SU-DHL-6 (cell line): ENCODE data around the gene CEP104.

ENCODE experiments used
- H2AFZ ChIP-seq: fragments of 200-600 bp; sonication (generic); 2 replicates; pipeline ENCODE4 v1.6.1; 2014; ENCODE audit warnings: low read depth, mild to moderate bottlenecking, moderate library complexity, mixed read lengths, antibody characterized with exemption, low read length; ENCODE audit not compliant: severe bottlenecking
- H3F3A ChIP-seq: fragments of 200-600 bp; shearing (Covaris generic); 2 replicates; pipeline ENCODE4 v1.6.0; 2016; ENCODE audit warnings: antibody characterized with exemption, mild to moderate bottlenecking; ENCODE audit not compliant: insufficient read depth
- H3K27ac ChIP-seq: fragments of 200-600 bp; sonication (generic); 2 replicates; pipeline ENCODE4 v1.5.1; 2016; ENCODE audit warnings: low read depth, mild to moderate bottlenecking, low read length, moderate library complexity, mixed read lengths
- H3K27me3 ChIP-seq: fragments of 200-600 bp; sonication (generic), shearing (Covaris generic); 2 replicates; pipeline ENCODE4 v1.6.0; 2014; ENCODE audit warnings: mild to moderate bottlenecking, low read length
- H3K36me3 ChIP-seq: fragments of 200-600 bp; sonication (generic); 2 replicates; pipeline ENCODE4 v1.6.1; 2014; ENCODE audit warnings: mild to moderate bottlenecking, low read length, mixed read lengths
- H3K4me2 ChIP-seq: fragments of 300-600, 200-600 bp; shearing (Covaris generic), sonication (generic); 2 replicates; pipeline ENCODE4 v1.6.0; 2014; ENCODE audit warnings: low read length, low read depth, mild to moderate bottlenecking; ENCODE audit not compliant: poor library complexity, severe bottlenecking
- H3K4me3 ChIP-seq: fragments of 200-600 bp; sonication (generic); 2 replicates; pipeline ENCODE4 v1.5.1; 2014; ENCODE audit warnings: antibody characterized with exemption, low read length, mild to moderate bottlenecking, mixed read lengths; ENCODE audit not compliant: insufficient read depth, poor library complexity, severe bottlenecking
- H3K79me2 ChIP-seq: fragments of 200-600 bp; sonication (generic); 2 replicates; pipeline ENCODE4 v1.6.1; 2014; ENCODE audit warnings: mild to moderate bottlenecking, low read length, moderate library complexity; ENCODE audit not compliant: insufficient read depth
- H3K9ac ChIP-seq: fragments of 200-600 bp; sonication (generic); 2 replicates; pipeline ENCODE4 v1.7.0; 2014; ENCODE audit warnings: mild to moderate bottlenecking, low read length
- H3K9me2 ChIP-seq: fragments of 200-600 bp; sonication (generic); replicated peaks from 2 replicates; pipeline ENCODE4 v1.6.1; 2014; ENCODE audit warnings: low read length; ENCODE audit not compliant: insufficient read depth
- H3K9me3 ChIP-seq: fragments of 200-600 bp; sonication (generic); 2 replicates; pipeline ENCODE4 v1.6.1; 2014; ENCODE audit warnings: low read length, mixed read lengths; ENCODE audit not compliant: insufficient read depth
- H4K20me1 ChIP-seq: fragments of 200-600 bp; sonication (generic); 2 replicates; pipeline ENCODE4 v1.6.1; 2014; ENCODE audit warnings: low read depth, mild to moderate bottlenecking, antibody characterized with exemption, low read length, moderate library complexity, mixed read lengths
- EZH2phosphoT487 ChIP-seq: fragments of 200-600 bp; sonication (generic), shearing (Covaris generic); conservative IDR thresholded peaks from 2 replicates; pipeline ENCODE4 v1.6.1; 2018; ENCODE audit warnings: mild to moderate bottlenecking, antibody characterized with exemption, low read length, moderate library complexity, mixed read lengths
- TF ChIP-seq, protein P1 (sequence below): fragments of 200-600 bp; sonication (generic); IDR thresholded peaks from one replicate; pipeline ENCODE4 v1.5.1; 2017; ENCODE audit warnings: antibody characterized with exemption, mild to moderate bottlenecking, low read length, moderate library complexity; ENCODE audit not compliant: insufficient read depth, poor library complexity, severe bottlenecking

Gene CEP104

DNA sequence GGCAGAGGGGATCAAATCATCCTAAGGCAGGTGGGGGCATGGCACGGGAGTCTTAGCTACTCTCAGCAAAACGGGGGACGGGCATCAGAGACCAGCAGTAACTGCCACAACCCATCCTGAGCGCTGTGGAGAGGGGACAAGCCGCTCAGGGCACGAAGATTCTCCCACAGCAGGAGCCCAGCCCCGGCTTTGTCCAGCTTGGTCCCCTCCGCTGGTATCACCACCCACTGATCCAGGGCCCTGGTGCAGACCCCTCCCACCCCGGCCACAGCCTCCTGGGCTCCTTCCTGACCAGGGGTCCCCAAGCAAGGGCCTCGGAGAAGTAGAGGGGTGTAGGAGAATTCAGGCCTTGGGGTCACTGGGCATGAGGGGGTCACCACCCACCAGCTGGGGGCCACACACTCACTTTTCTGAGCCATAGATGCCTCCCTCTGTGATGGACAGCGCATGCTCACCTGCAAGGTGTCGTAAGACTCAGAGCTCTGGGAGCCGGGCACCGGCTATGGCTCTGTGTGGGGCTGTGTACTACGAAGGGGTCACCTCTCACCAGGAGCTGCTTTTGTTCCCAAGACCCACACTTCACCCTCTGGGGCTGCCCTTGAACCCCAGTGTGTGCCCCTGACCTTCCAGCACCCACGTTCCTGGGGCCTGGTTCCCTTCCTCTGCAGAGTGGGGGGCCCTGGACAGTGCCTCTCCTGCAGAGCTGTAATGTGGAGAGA, 86.8 kb downstream of the CEP104 start:
- H3K36me3 ChIP-seq = no peaks in the 10 kb centered on the region
- no peak overlapping the region for H3K9ac ChIP-seq
- no peaks in the 10 kb centered on the region for H3K9me2 ChIP-seq
- H3K79me2 ChIP-seq = no peaks in the 10 kb centered on the region
- no peak overlapping the region for H3K4me3 ChIP-seq
- no peak for TF ChIP-seq EZH2phosphoT487
- TF ChIP-seq, protein P1, sequence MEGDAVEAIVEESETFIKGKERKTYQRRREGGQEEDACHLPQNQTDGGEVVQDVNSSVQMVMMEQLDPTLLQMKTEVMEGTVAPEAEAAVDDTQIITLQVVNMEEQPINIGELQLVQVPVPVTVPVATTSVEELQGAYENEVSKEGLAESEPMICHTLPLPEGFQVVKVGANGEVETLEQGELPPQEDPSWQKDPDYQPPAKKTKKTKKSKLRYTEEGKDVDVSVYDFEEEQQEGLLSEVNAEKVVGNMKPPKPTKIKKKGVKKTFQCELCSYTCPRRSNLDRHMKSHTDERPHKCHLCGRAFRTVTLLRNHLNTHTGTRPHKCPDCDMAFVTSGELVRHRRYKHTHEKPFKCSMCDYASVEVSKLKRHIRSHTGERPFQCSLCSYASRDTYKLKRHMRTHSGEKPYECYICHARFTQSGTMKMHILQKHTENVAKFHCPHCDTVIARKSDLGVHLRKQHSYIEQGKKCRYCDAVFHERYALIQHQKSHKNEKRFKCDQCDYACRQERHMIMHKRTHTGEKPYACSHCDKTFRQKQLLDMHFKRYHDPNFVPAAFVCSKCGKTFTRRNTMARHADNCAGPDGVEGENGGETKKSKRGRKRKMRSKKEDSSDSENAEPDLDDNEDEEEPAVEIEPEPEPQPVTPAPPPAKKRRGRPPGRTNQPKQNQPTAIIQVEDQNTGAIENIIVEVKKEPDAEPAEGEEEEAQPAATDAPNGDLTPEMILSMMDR = no peak
- H3K4me2 ChIP-seq = no peak overlapping the region
- no peaks in the 10 kb centered on the region for H4K20me1 ChIP-seq
- H3K27ac ChIP-seq = no peak overlapping the region
- H3K27me3 ChIP-seq = no peaks in the 10 kb centered on the region
- no peaks in the 10 kb centered on the region for H3F3A ChIP-seq
- no peaks in the 10 kb centered on the region for H3K9me3 ChIP-seq
- H2AFZ ChIP-seq = no peak overlapping the region

GRCh38 chr1:3768811-3769390, 88.1 kb downstream of the CEP104 start:
- no peaks in the 10 kb centered on the region for H3K9me2 ChIP-seq
- H3K27me3 ChIP-seq = no peaks in the 10 kb centered on the region
- H3K4me3 ChIP-seq = no peak overlapping the region
- H3K4me2 ChIP-seq = no peak overlapping the region
- H3K9me3 ChIP-seq = no peaks in the 10 kb centered on the region
- no peaks in the 10 kb centered on the region for H3K79me2 ChIP-seq
- H2AFZ ChIP-seq = no peak overlapping the region
- TF ChIP-seq EZH2phosphoT487 = no peak
- TF ChIP-seq, protein P1 = no peak
- H4K20me1 ChIP-seq = no peaks in the 10 kb centered on the region
- no peak overlapping the region for H3K9ac ChIP-seq
- H3K27ac ChIP-seq = no peak overlapping the region
- H3F3A ChIP-seq = no peaks in the 10 kb centered on the region
- no peaks in the 10 kb centered on the region for H3K36me3 ChIP-seq

- Histone ChIP-seq H3K9me2 (no peaks in the 10 kb centered on the region), H3K27me3 (no peaks in the 10 kb centered on the region), H3K9ac (no peak overlapping the region), H3K36me3 (no peaks in the 10 kb centered on the region), H3K9me3 (no peaks in the 10 kb centered on the region), H2AFZ (no peak overlapping the region), H4K20me1 (no peaks in the 10 kb centered on the region), H3K79me2 (no peaks in the 10 kb centered on the region), H3F3A (no peaks in the 10 kb centered on the region), H3K4me3 (no peak overlapping the region), H3K4me2 (no peak overlapping the region), H3K27ac (no peak overlapping the region)
- TF ChIP-seq EZH2phosphoT487 = no peak
- TF ChIP-seq, protein P1 = no peak
Observed at GRCh38 chr1:3767328-3767925, 89.6 kb downstream of the CEP104 start.
